Inferior parietal cortex (tissue), 1 donor: ENCODE measurements around the gene KLHL18.
"Not testable (repeated sequence)": the region's sequence is repeated elsewhere in the genome, so short reads cannot be mapped to it uniquely, and the experiment has no call there.

ENCODE experiments used
- DNase-seq: peaks from one replicate; pipeline ENCODE4 v3.0.0-alpha.2; 2016; ENCODE audit errors: extremely low spot score

The KLHL18 gene

GRCh38 chr3:47273564-47273963 lies 9.2 kb upstream of the KLHL18 start:
- DNase-seq, result no peak

- DNase-seq, result peak; percentile 15
Measured at GRCh38 chr3:47274652-47275051, 8.1 kb upstream of the KLHL18 start.

- no peak for DNase-seq
Measured at GRCh38 chr3:47276558-47276957, 6.2 kb upstream of the KLHL18 start.

- no peak for DNase-seq
Measured at GRCh38 chr3:47280519-47280918, 2.2 kb upstream of the KLHL18 start.

GRCh38 chr3:47283193-47283537 lies 421 bp downstream of the KLHL18 start:
- no peak for DNase-seq

- DNase-seq, result no peak
Measured at GRCh38 chr3:47283591-47284364, 1.0 kb downstream of the KLHL18 start.

GRCh38 chr3:47288966-47289910 lies 6.5 kb downstream of the KLHL18 start:
- DNase-seq, result no peak

GRCh38 chr3:47291158-47291753 lies 8.5 kb downstream of the KLHL18 start:
- no peak for DNase-seq

- DNase-seq, result not testable (repeated sequence)
Measured at GRCh38 chr3:47291754-47292420, 9.1 kb downstream of the KLHL18 start.

GRCh38 chr3:47293822-47294221 lies 11.1 kb downstream of the KLHL18 start:
- DNase-seq, result no peak

GRCh38 chr3:47294392-47294791 lies 11.6 kb downstream of the KLHL18 start:
- no peak for DNase-seq

- no peak for DNase-seq
Measured at GRCh38 chr3:47295322-47295721, 12.6 kb downstream of the KLHL18 start.

- no peak for DNase-seq
Measured at GRCh38 chr3:47295976-47296375, 13.2 kb downstream of the KLHL18 start.

GRCh38 chr3:47296562-47297302 lies 14.0 kb downstream of the KLHL18 start:
- no peak for DNase-seq

GRCh38 chr3:47298439-47298838 lies 15.7 kb downstream of the KLHL18 start:
- DNase-seq, result no peak

GRCh38 chr3:47299381-47300318 lies 16.9 kb downstream of the KLHL18 start:
- DNase-seq, result no peak

GRCh38 chr3:47301456-47301855 lies 18.7 kb downstream of the KLHL18 start:
- no peak for DNase-seq

GRCh38 chr3:47306022-47306421 lies 23.3 kb downstream of the KLHL18 start:
- DNase-seq, result no peak

GRCh38 chr3:47309231-47309630 lies 26.5 kb downstream of the KLHL18 start:
- DNase-seq, result not testable (repeated sequence)

- no peak for DNase-seq
Measured at GRCh38 chr3:47310391-47310790, 27.6 kb downstream of the KLHL18 start.
